HUES64 (cell line): ENCODE measurements around the gene POLR3E.

Experiments used
- H3K27ac ChIP-seq: 2 replicates; pipeline ENCODE4 v1.7.0; 2013; ENCODE audit warnings: low read depth, low read length, inconsistent platforms
- H3K27me3 ChIP-seq: 2 replicates; pipeline ENCODE4 v1.6.1; 2013; ENCODE audit warnings: mild to moderate bottlenecking, low read length; ENCODE audit not compliant: insufficient read depth
- H3K36me3 ChIP-seq: 2 replicates; pipeline ENCODE4 v1.6.1; 2013; ENCODE audit warnings: mild to moderate bottlenecking, low read length; ENCODE audit not compliant: insufficient read depth
- H3K4me1 ChIP-seq: 2 replicates; pipeline ENCODE4 v1.6.1; 2013; ENCODE audit warnings: mild to moderate bottlenecking, low read length, moderate library complexity; ENCODE audit not compliant: insufficient read depth
- H3K4me3 ChIP-seq: 2 replicates; pipeline ENCODE4 v1.5.1; 2013; ENCODE audit warnings: mild to moderate bottlenecking, low read length, moderate library complexity
- H3K9ac ChIP-seq: 2 replicates; pipeline ENCODE4 v1.6.1; 2013; ENCODE audit warnings: mild to moderate bottlenecking, low read depth, low read length
- H3K9me3 ChIP-seq: 2 replicates; pipeline ENCODE4 v1.6.1; 2013; ENCODE audit warnings: low read depth, low read length; ENCODE audit not compliant: insufficient read depth
- WGBS: fragments of 150-250, 120-280 bp; methylation state at CpG from one replicate; pipeline ENCODE4 v1.1.7; 2013; ENCODE audit warnings: missing lambda C conversion rate; 5-methylcytosine and 5-hydroxymethylcytosine counted together

POLR3E gene

GRCh38 chr16:22267764-22268163 lies 29.4 kb upstream of the POLR3E start:
- Histone ChIP-seq H3K4me1 (no peaks in the 10 kb centered on the region), H3K36me3 (peaks cover 30% of the 10 kb centered on the region), H3K9ac (no peak overlapping the region), H3K27ac (no peak overlapping the region), H3K27me3 (no peaks in the 10 kb centered on the region), H3K4me3 (no peak overlapping the region), H3K9me3 (no peaks in the 10 kb centered on the region)
- WGBS = 95% methylated on average over 8 of the region's 8 CpGs

- Histone ChIP-seq H3K9ac (no peak overlapping the region), H3K4me1 (no peaks in the 10 kb centered on the region), H3K27me3 (no peaks in the 10 kb centered on the region), H3K27ac (no peak overlapping the region), H3K36me3 (peaks cover 42% of the 10 kb centered on the region), H3K4me3 (no peak overlapping the region), H3K9me3 (no peaks in the 10 kb centered on the region)
- 93% methylated on average over 3 of the region's 3 CpGs for WGBS
These were observed 26.7 kb upstream of the POLR3E start for GRCh38 chr16:22270525-22270924.

GRCh38 chr16:22272870-22273650 lies 24.1 kb upstream of the POLR3E start:
- WGBS = 90% methylated on average over 7 of the region's 8 CpGs
- peaks cover 43% of the 10 kb centered on the region for H3K36me3 ChIP-seq
- no peak overlapping the region for H3K27ac ChIP-seq
- H3K4me1 ChIP-seq = no peaks in the 10 kb centered on the region
- no peaks in the 10 kb centered on the region for H3K27me3 ChIP-seq
- no peak overlapping the region for H3K4me3 ChIP-seq
- no peak overlapping the region for H3K9ac ChIP-seq
- no peaks in the 10 kb centered on the region for H3K9me3 ChIP-seq

- Histone ChIP-seq H3K27ac (no peak overlapping the region), H3K9me3 (no peaks in the 10 kb centered on the region), H3K36me3 (peaks cover 38% of the 10 kb centered on the region), H3K4me3 (no peak overlapping the region), H3K4me1 (no peaks in the 10 kb centered on the region), H3K27me3 (no peaks in the 10 kb centered on the region), H3K9ac (no peak overlapping the region)
- 100% methylated on average over 1 of the region's 1 CpG for WGBS
These were observed 22.3 kb upstream of the POLR3E start for GRCh38 chr16:22274916-22275315.

GRCh38 chr16:22278441-22279230 lies 18.6 kb upstream of the POLR3E start:
- Histone ChIP-seq H3K4me3 (no peak overlapping the region), H3K9ac (no peak overlapping the region), H3K27me3 (no peaks in the 10 kb centered on the region), H3K9me3 (0 out of 2 replicates have a peak, but pooled peaks cover 6% of the 10 kb centered on the region), H3K27ac (no peak overlapping the region), H3K4me1 (no peaks in the 10 kb centered on the region), H3K36me3 (peaks cover 41% of the 10 kb centered on the region)
- WGBS = 88% methylated on average over 16 of the region's 16 CpGs

GRCh38 chr16:22282254-22282892 lies 14.8 kb upstream of the POLR3E start:
- H3K36me3 ChIP-seq = peaks cover 42% of the 10 kb centered on the region
- no peaks in the 10 kb centered on the region for H3K27me3 ChIP-seq
- H3K27ac ChIP-seq = no peak overlapping the region
- H3K4me1 ChIP-seq = peaks cover 6% of the 10 kb centered on the region
- H3K9ac ChIP-seq = no peak overlapping the region
- WGBS = 87% methylated on average over 5 of the region's 5 CpGs
- H3K4me3 ChIP-seq = no peak overlapping the region
- 0 out of 2 replicates have a peak, but pooled peaks cover 6% of the 10 kb centered on the region for H3K9me3 ChIP-seq

- H3K27ac ChIP-seq = no peak overlapping the region
- peaks cover 38% of the 10 kb centered on the region for H3K36me3 ChIP-seq
- 0 out of 2 replicates have a peak, but pooled peaks cover 6% of the 10 kb centered on the region for H3K9me3 ChIP-seq
- 93% methylated on average over 9 of the region's 9 CpGs for WGBS
- H3K9ac ChIP-seq = no peak overlapping the region
- H3K4me3 ChIP-seq = no peak overlapping the region
- H3K4me1 ChIP-seq = peaks cover 6% of the 10 kb centered on the region
- H3K27me3 ChIP-seq = no peaks in the 10 kb centered on the region
These were observed 12.6 kb upstream of the POLR3E start for GRCh38 chr16:22284637-22285036.

GRCh38 chr16:22285080-22285479 lies 12.1 kb upstream of the POLR3E start:
- H3K36me3 ChIP-seq = peaks cover 36% of the 10 kb centered on the region
- 84% methylated on average over 6 of the region's 6 CpGs for WGBS

GRCh38 chr16:22291020-22291419 lies 6.2 kb upstream of the POLR3E start:
- no peaks in the 10 kb centered on the region for H3K4me1 ChIP-seq
- no peaks in the 10 kb centered on the region for H3K9me3 ChIP-seq
- no peak overlapping the region for H3K4me3 ChIP-seq
- no peaks in the 10 kb centered on the region for H3K36me3 ChIP-seq
- no peaks in the 10 kb centered on the region for H3K27me3 ChIP-seq
- H3K9ac ChIP-seq = no peak overlapping the region
- H3K27ac ChIP-seq = no peak overlapping the region
- 93% methylated on average over 4 of the region's 5 CpGs for WGBS

More at GRCh38 chr16:22285080-22285479, 12.1 kb upstream of the POLR3E start:
- no peak overlapping the region for H3K9ac ChIP-seq
- H3K27me3 ChIP-seq = no peaks in the 10 kb centered on the region
- no peak overlapping the region for H3K4me3 ChIP-seq
- no peak overlapping the region; the same call in 1 of the 2 replicates for H3K27ac ChIP-seq
- peaks cover 6% of the 10 kb centered on the region for H3K4me1 ChIP-seq
- 0 out of 2 replicates have a peak, but pooled peaks cover 6% of the 10 kb centered on the region for H3K9me3 ChIP-seq

GRCh38 chr16:22291860-22292318 lies 5.3 kb upstream of the POLR3E start:
- Histone ChIP-seq H3K9me3 (no peaks in the 10 kb centered on the region), H3K27ac (no peak overlapping the region), H3K4me1 (no peaks in the 10 kb centered on the region), H3K27me3 (no peaks in the 10 kb centered on the region), H3K4me3 (no peak overlapping the region), H3K36me3 (no peaks in the 10 kb centered on the region), H3K9ac (peak overlapping the region; percentile 29; the same call in 1 of the 2 replicates)
- 91% methylated on average over 4 of the region's 4 CpGs for WGBS

- Histone ChIP-seq H3K27me3 (no peaks in the 10 kb centered on the region), H3K9me3 (no peaks in the 10 kb centered on the region), H3K4me3 (no peak overlapping the region), H3K9ac (peak overlapping the region; percentile 29; the same call in 1 of the 2 replicates), H3K36me3 (no peaks in the 10 kb centered on the region), H3K27ac (no peak overlapping the region), H3K4me1 (no peaks in the 10 kb centered on the region)
These were observed 4.9 kb upstream of the POLR3E start for GRCh38 chr16:22292320-22292719.
